ENCODE data around the gene GCNT2. TPM values are rescaled to one million over a fixed set of nuclear protein-coding genes. Genes with fewer than 3 reads are reported as not detected.
A peak's percentile ranks its signal among the peaks of the same experiment; 100 is the strongest.
"Not testable (repeated sequence)": the region's sequence is repeated elsewhere in the genome, so short reads cannot be mapped to it uniquely, and the experiment has no call there.

The GCNT2 gene
- polyA plus RNA-seq, 1 donor from 2014 or later: 6.0 TPM

DNA sequence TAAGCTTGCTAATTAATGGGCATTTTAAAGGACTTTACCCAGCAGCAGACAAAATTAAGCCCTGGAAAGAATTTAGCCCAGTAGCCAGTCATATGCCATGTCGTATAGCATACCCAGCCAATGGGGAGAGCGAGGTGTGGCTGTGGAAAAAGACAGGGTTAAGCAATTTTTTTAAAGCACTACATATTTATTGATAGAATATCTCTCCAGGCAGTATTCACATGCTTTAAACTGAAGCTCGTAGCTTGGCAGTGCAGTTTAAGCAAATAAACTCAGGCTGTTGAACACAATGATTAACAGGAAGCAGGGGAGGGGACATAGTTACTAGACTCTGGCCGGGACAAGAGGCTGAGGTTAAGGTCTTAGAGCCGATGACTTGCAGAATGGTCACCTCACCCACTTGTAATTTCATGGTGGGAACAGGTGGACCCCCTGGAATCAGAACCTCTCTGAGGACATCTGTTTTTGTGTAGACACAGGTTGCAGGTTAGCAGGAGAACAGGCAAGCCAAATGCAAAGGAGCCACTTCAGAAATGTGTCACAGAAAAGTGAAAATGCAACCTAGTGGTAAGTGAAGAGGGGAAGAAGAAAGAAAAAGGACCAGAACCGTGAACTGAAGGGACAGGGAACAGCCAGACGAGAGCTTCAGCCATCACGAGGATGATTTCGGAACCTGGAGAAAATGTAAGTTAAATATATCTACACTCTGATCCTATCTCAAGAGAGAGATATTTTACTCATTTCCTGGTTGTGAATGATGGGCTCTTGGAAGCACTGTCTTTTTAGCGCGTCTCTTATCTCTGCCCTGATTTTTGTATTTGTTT, 7.2 kb downstream of the GCNT2 start:
- H3K27ac Mint-ChIP-seq: peak overlapping the region; percentile 59 to 89 (median 86)
- H3K9me3 Mint-ChIP-seq: no peaks in the 10 kb centered on the region
- peak overlapping the region; percentile 91 to 98 (median 97) for H3K4me3 Mint-ChIP-seq
- H3K36me3 Mint-ChIP-seq: no peaks in the 10 kb centered on the region
- H3K27me3 Mint-ChIP-seq: no peaks in the 10 kb centered on the region
- peaks cover 28 to 31% (median 31%) of the 10 kb centered on the region in 3 donors for H3K4me1 Mint-ChIP-seq

DNA sequence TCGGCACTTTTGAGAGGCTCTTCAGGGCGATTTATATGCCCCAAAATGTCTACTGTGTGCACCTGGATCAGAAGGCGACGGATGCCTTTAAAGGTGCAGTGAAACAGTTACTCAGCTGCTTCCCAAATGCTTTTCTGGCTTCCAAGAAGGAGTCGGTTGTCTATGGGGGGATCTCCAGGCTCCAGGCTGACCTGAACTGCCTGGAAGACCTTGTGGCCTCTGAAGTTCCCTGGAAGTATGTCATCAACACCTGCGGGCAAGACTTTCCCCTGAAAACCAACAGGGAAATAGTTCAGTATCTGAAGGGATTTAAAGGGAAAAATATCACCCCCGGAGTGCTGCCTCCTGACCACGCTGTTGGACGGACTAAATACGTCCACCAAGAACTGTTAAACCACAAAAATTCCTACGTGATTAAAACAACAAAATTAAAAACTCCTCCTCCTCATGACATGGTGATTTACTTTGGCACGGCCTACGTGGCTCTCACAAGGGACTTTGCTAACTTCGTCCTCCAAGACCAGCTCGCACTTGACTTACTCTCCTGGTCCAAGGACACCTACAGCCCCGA, 8.2 kb downstream of the GCNT2 start:
- Mint-ChIP-seq H3K27ac (peak overlapping the region; percentile 59 to 89 (median 86)), H3K27me3 (peaks cover 2% of the 10 kb centered on the region), H3K4me3 (peak overlapping the region; percentile 91 to 98 (median 97)), H3K4me1 (peaks cover 35 to 36% (median 36%) of the 10 kb centered on the region in 3 donors), H3K9me3 (no peaks in the 10 kb centered on the region), H3K36me3 (no peaks in the 10 kb centered on the region)

DNA sequence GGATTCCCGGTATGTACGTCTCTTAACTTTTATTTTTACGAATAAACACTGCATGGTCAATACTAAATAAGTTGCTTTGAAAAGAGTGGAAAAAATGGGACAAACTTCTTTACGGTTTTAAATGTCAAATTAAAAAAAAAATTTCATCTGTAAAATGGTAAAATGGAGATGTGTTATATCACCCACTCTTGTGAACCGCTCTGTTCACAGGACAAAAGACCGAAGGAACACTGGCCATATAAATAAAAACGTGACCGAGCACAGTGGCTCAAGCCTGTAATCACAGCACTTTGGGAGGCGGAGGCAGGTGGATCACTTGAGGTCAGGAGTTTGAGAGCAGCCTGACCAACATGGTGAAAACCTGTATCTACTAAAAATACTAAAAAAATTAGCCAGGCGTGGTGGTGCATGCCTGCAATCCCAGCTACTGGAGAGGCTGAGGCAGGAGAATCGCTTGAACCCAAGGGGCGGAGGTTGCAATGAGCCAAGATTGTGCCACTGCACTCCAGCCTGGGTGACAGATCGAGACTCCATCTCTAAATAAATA, 8.8 kb downstream of the GCNT2 start:
- H3K27ac Mint-ChIP-seq: peak overlapping the region; percentile 59 to 89 (median 86)

DNA sequence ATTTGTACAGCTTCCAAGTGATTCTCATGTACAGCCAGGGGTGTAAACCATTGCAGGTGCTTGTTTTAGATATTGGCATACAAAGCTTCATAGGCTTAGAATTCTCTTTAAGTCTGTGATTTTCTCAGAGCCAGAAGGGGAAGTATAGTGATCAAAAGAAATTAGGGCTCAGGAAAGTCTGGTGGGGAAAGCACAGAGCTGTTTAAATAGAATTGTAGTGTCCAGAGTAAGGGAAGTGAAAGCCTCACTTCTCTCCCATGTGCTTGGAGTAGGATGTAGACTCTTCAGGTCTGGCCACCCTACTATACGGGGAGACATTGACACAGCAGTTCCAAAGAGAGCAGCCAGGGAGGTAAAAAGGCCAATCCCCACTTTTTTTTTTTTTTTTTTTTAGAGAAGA, 10.4 kb downstream of the GCNT2 start:
- H3K4me1 Mint-ChIP-seq: peaks cover 44 to 53% (median 50%) of the 10 kb centered on the region in 3 donors
- H3K27me3 Mint-ChIP-seq: peaks cover 2% of the 10 kb centered on the region
- peak overlapping the region; percentile 93 to 99 (median 94) for H3K27ac Mint-ChIP-seq
- H3K36me3 Mint-ChIP-seq: no peaks in the 10 kb centered on the region
- no peaks in the 10 kb centered on the region for H3K9me3 Mint-ChIP-seq
- peak overlapping the region; percentile 83 to 97 (median 87) for H3K4me3 Mint-ChIP-seq

More for the DNA sequence above, 8.8 kb downstream of the GCNT2 start:
- peak overlapping the region; percentile 91 to 98 (median 97) for H3K4me3 Mint-ChIP-seq
- H3K9me3 Mint-ChIP-seq, H3K27me3 Mint-ChIP-seq, H3K36me3 Mint-ChIP-seq: not testable (repeated sequence)
- peaks cover 38 to 42% (median 39%) of the 10 kb centered on the region in 3 donors for H3K4me1 Mint-ChIP-seq

DNA sequence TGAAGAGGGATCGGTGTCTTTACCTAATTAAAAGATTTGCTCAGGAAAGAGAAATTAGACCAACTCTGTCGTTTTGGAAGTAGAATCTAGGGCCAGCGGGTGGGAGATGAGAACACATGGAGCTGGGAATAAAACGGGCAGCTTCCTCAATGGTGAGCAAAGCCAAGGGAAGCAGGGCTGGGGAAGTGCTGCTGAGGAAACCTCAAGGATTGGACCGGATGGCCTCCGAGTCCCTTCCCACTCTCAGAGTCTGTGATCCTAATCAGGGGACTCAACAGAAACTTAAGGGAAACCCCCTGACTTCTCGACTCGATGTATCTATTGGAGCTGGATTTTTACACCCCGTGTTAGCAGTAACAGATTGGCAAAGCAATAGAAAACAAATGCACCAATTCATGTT, 10.8 kb downstream of the GCNT2 start:
- peak overlapping the region; percentile 83 to 97 (median 87) for H3K4me3 Mint-ChIP-seq
- H3K27me3 Mint-ChIP-seq: peaks cover 2% of the 10 kb centered on the region
- no peaks in the 10 kb centered on the region for H3K9me3 Mint-ChIP-seq
- H3K4me1 Mint-ChIP-seq: peaks cover 44 to 54% (median 50%) of the 10 kb centered on the region in 3 donors
- H3K36me3 Mint-ChIP-seq: no peaks in the 10 kb centered on the region
- peak overlapping the region; percentile 93 to 99 (median 94) for H3K27ac Mint-ChIP-seq

DNA sequence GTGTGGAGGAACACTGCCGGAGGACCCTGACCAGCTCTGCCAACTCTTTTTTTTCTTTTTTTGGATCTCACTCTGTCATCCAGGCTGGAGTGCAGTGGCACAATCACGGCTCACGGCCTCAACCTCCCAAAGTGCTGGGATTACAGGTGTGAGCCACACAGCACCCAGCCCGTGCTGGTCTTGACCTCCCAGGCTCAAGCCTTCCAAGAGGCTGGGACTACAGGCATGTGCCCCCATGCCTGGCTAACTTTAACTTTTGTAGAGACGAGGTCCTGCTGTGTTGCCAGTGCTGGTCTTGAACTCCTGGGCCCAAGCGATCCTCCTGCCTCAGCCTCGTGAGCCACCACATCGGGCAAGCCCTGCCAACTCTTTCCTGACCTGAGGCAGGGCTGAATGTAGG, 11.2 kb downstream of the GCNT2 start:
- Mint-ChIP-seq H3K4me1 (peaks cover 46 to 57% (median 50%) of the 10 kb centered on the region in 3 donors), H3K36me3 (no peaks in the 10 kb centered on the region)

DNA sequence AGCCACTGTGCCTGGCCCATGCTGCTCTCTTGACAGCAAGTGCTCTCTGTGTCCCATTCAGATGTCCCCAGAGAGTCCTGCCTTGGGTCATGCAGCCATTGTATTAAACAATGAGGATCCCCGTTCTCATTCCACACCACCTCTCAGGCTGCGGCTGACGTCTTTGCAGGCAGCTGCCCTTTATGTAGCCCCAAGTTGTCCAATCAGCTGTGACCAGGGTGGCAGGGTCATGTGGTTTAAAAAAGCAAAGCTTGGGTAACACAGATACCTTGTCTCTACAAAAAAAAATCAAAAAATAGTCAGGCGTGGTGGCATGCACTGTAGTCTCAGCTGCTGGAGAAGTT, 13.2 kb downstream of the GCNT2 start:
- Mint-ChIP-seq H3K27me3 (peaks cover 2% of the 10 kb centered on the region), H3K4me3 (peak overlapping the region; percentile 83 to 97 (median 87)), H3K9me3 (no peaks in the 10 kb centered on the region), H3K36me3 (peaks cover 3% of the 10 kb centered on the region), H3K4me1 (peaks cover 53 to 61% (median 54%) of the 10 kb centered on the region in 3 donors), H3K27ac (peak overlapping the region; percentile 93 to 99 (median 97))

More for the DNA sequence above, 11.2 kb downstream of the GCNT2 start:
- Mint-ChIP-seq H3K27ac (peak overlapping the region in 2 of 3 donors; percentile 93 to 99), H3K9me3 (no peaks in the 10 kb centered on the region), H3K4me3 (peak overlapping the region; percentile 83 to 97 (median 87)), H3K27me3 (peaks cover 2% of the 10 kb centered on the region)

DNA sequence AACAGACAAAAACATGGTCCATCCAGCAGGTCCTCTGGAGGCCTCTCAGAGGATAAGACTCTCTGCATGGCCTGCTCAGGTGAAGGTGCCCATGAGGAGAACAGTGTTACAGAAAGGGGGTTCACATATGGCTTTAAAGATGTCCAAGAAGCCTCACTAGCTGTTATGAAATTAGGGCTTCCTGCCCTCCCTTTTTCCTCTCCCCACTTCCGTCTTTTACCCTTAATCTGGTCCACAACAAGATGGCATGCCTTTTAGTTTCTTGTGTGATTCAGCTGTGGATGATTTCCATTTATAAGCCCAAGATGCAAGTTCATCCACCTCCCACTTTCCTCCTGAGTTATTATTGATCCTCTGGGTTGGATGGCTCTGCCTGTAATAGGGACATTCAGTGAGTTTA, 14.0 kb downstream of the GCNT2 start:
- peaks cover 5% of the 10 kb centered on the region for H3K36me3 Mint-ChIP-seq
- peaks cover 53 to 65% (median 62%) of the 10 kb centered on the region in 3 donors for H3K4me1 Mint-ChIP-seq
- H3K9me3 Mint-ChIP-seq: no peaks in the 10 kb centered on the region
- H3K27me3 Mint-ChIP-seq: peaks cover 2% of the 10 kb centered on the region
- peak overlapping the region; percentile 81 to 97 (median 84) for H3K4me3 Mint-ChIP-seq
- peak overlapping the region; percentile 93 to 99 (median 97) for H3K27ac Mint-ChIP-seq

DNA sequence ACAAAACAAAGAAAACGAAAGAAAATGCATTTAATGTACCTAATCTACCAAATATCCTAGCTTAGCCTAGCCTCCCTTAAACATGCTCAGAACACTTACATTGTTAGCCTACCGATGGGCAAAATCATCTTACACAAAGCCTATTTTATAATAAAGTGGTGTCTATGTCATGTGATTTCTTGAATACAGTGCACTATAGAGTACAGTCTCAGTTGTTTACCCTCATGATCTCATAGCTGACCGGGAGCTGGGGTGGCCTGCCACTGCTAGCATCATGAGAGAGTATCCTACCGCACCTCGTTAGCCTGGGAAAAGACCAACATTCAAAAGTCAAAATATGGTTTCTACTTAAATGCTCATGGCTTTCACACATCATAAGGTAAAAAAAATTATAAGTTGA, 16.6 kb downstream of the GCNT2 start:
- peaks cover 45 to 69% (median 65%) of the 10 kb centered on the region in 3 donors for H3K4me1 Mint-ChIP-seq
- H3K27ac Mint-ChIP-seq: peak overlapping the region in 1 of 3 donors; percentile 88
- peaks cover 2% of the 10 kb centered on the region for H3K27me3 Mint-ChIP-seq
- H3K9me3 Mint-ChIP-seq: no peaks in the 10 kb centered on the region
- H3K36me3 Mint-ChIP-seq: peaks cover 13% of the 10 kb centered on the region
- H3K4me3 Mint-ChIP-seq: peak overlapping the region in 2 of 4 donors; percentile 50 to 54

DNA sequence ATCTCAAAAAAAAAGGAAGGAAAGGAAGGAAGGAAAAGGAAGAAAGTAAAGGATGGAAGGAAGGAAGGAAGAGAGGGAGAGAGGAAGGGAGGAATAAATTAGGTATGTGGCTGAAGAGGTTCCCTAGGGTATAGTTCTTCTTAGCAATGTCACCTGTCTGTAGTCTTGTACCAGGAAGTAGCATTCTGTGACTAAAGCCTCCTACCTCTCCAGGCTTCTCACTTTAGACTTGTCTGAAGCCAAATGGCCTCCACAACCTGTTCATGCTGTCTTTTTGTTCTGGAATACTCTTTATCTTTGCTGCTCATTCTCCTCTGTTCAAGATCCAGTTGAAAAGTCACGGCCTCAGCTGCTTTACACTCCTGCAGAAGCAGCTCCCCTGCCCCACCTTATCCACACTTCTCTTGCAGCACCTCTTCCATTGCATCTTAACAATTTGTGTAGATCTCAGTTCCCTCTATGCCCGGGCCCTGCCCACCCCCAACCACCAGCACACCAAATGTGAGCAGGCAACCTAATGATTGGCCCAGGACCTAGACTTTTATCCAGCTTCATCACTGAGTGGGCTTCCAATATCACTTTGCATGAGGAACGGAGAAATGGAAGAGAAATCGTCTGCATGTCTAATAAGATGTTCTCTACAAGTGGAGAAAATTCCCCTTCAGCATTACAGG, 19.1 kb downstream of the GCNT2 start:
- Mint-ChIP-seq H3K27me3 (no peaks in the 10 kb centered on the region), H3K27ac (peak overlapping the region; percentile 78 to 88 (median 84)), H3K36me3 (peaks cover 16% of the 10 kb centered on the region), H3K4me3 (peak overlapping the region; percentile 3 to 75 (median 56)), H3K9me3 (no peaks in the 10 kb centered on the region), H3K4me1 (peaks cover 33 to 60% (median 52%) of the 10 kb centered on the region in 3 donors)

DNA sequence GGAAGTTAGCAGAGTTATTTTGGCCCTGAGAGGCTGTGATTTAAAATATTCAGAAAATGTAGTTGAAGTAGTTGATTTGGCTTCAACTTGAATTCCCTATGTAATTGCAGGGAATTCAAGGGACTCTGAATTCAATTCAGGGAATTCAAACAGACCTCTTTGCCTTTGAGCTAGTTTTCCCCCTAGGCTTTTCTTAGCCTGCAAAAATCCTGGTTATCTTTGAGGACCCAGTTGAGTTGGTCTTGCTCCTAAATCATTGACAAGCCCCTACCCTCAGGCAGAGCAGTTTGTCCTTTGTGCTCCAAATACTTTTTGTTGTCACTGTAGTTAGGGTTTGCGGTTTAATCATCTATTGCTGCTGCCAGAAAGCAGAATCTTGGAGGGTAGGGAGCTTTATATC, 20.4 kb downstream of the GCNT2 start:
- Mint-ChIP-seq H3K27me3 (no peaks in the 10 kb centered on the region), H3K4me1 (peaks cover 33 to 60% (median 47%) of the 10 kb centered on the region in 3 donors), H3K36me3 (peaks cover 16% of the 10 kb centered on the region), H3K4me3 (no peak overlapping the region), H3K9me3 (no peaks in the 10 kb centered on the region), H3K27ac (no peak overlapping the region)

DNA sequence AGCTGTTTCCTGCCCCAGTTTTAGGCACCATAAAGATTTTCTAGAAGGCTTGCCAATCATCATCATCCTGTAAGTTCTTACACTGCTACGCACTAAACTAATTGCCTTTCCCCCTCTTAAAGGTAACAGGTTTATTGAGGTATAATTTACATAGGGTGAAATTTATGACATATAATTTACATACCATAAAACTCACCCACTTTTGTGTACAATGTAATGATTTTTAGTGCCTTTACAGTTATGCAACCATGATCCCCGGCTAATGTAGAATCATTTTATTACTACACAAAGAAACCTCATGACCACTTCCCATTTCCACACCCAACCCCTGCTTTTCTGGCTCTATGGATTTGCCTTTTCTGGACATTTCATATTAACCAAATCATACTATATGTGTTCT, 21.1 kb downstream of the GCNT2 start:
- no peaks in the 10 kb centered on the region for H3K9me3 Mint-ChIP-seq
- H3K4me3 Mint-ChIP-seq: peak overlapping the region in 1 of 4 donors; percentile 63
- H3K27ac Mint-ChIP-seq: peak overlapping the region in 1 of 3 donors; percentile 43
- H3K27me3 Mint-ChIP-seq: no peaks in the 10 kb centered on the region
- H3K36me3 Mint-ChIP-seq: peaks cover 16% of the 10 kb centered on the region
- peaks cover 34 to 59% (median 53%) of the 10 kb centered on the region in 3 donors for H3K4me1 Mint-ChIP-seq

DNA sequence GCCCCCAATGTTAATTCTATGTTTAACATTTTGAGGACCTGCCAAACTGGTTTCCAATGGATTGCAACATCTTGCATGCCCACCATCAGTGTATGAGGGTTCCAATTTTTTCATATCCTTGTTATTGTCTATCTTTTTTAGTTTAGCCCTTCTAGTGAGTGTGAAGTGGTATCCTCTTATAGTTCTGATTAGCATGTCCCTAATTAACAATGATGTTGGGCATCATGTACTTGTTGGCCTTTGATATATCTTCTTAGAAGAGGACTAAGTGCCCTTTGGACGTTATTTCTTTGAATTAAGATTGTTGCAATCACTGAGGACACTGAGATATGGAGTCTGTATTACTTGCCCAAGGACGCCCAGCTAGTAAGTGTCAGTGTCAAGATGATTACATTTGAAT, 22.3 kb downstream of the GCNT2 start:
- Mint-ChIP-seq H3K36me3 (peaks cover 15% of the 10 kb centered on the region), H3K4me1 (peaks cover 34 to 58% (median 54%) of the 10 kb centered on the region in 3 donors), H3K9me3 (no peaks in the 10 kb centered on the region), H3K27ac (no peak overlapping the region), H3K4me3 (no peak overlapping the region), H3K27me3 (no peaks in the 10 kb centered on the region)

DNA sequence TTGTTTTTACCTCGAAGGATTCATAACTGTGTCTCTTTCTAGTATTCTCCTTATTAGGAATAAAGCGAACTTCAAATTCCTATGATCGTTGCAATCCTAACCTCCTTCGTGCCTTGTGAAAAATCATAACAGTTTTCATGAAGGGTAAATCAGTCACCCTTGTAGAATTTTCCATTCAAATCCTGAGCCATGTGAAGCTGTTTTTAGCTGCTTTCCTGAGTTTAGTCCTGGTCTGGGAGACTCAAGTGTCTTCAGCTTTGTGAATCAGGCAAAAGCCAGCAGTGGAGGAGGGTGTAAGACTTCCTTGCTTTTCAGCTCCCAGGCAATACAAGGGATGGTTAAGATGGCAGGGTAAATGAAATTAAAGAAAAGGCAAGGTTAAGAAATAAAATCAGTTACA, 24.3 kb downstream of the GCNT2 start:
- peaks cover 13% of the 10 kb centered on the region for H3K36me3 Mint-ChIP-seq
- H3K4me1 Mint-ChIP-seq: peaks cover 19 to 46% (median 43%) of the 10 kb centered on the region in 3 donors

More for the DNA sequence above, 24.3 kb downstream of the GCNT2 start:
- Mint-ChIP-seq H3K27ac (peak overlapping the region in 2 of 3 donors; percentile 23 to 76), H3K27me3 (no peaks in the 10 kb centered on the region), H3K4me3 (peak overlapping the region in 1 of 4 donors; percentile 32), H3K9me3 (no peaks in the 10 kb centered on the region)
